T-helper 2 cell treated with Interferon-gamma antibody and Interleukin-4, amounts not matched to agents 5 μg/mL and 100 μg/mL, for 36 hours (primary cell): Measurements from ENCODE around the gene TRIM41.
"Not testable (repeated sequence)": the region's sequence is repeated elsewhere in the genome, so short reads cannot be mapped to it uniquely, and the experiment has no call there.

Experiments
- DNase-seq: peaks from one replicate; pipeline ENCODE4 v3.0.0; 2021; ENCODE audit warnings: low spot score
- H3K27ac Mint-ChIP-seq: one replicate; pipeline ENCODE4 v1.8.0; 2021; ENCODE audit warnings: mild to moderate bottlenecking, mixed read lengths
- H3K27me3 Mint-ChIP-seq: one replicate; pipeline ENCODE4 v1.8.0; 2021; ENCODE audit warnings: low read depth, mixed read lengths
- H3K36me3 Mint-ChIP-seq: one replicate; pipeline ENCODE4 v1.8.0; 2021; ENCODE audit warnings: low read depth, mixed read lengths
- H3K4me1 Mint-ChIP-seq: one replicate; pipeline ENCODE4 v1.8.0; 2021; ENCODE audit warnings: low read depth, mixed read lengths
- H3K4me3 Mint-ChIP-seq: one replicate; pipeline ENCODE4 v1.8.0; 2022; ENCODE audit warnings: mild to moderate bottlenecking, moderate library complexity, mixed read lengths
- H3K9me3 Mint-ChIP-seq: one replicate; pipeline ENCODE4 v1.8.0; 2021; ENCODE audit warnings: mixed read lengths

The TRIM41 gene

DNA sequence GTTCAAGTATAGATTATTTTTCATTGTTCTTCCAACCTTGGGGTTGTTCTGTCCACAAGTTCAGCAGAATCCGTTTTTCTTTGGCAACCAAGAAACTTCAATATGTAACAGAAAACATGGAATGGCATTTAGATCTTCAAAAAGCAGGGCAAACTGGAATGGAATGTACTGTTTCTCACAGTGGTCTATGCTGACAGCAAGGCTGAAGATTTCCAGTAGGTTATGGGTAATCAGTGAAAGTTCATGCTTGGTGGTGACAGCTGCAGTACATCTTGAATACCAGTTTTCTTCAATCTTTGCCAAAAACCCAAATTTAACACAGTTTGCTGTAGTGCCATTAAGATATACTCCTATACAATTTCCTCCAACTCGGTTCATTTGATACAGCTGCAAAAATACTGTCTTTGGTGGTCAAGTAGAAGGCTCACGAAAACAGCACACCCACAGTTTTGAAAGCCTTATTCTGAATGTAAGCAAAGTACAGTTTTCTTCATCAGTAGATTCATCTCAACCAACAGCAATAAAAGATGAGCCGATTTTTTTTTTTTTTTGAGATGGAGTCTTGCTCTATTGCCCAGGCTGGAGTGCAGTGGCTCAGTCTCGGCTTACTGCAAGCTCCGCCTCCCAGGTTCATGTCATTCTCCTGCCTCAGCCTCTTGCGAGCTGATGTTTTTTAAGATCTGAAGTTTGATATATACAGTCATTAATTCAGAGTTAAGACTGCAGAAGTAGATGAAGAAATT, 32.9 kb downstream of the TRIM41 start:
- H3K36me3 Mint-ChIP-seq, result peaks cover 57% of the 10 kb centered on the region
- no peak for DNase-seq
- no peak overlapping the region for H3K4me3 Mint-ChIP-seq
- H3K27me3 Mint-ChIP-seq, result no peaks in the 10 kb centered on the region
- H3K9me3 Mint-ChIP-seq, result no peaks in the 10 kb centered on the region
- H3K4me1 Mint-ChIP-seq, result peaks cover 58% of the 10 kb centered on the region
- H3K27ac Mint-ChIP-seq, result no peak overlapping the region

GRCh38 chr5:181258576-181258975, 35.5 kb downstream of the TRIM41 start:
- Mint-ChIP-seq H3K9me3 (no peaks in the 10 kb centered on the region), H3K36me3 (peaks cover 52% of the 10 kb centered on the region), H3K4me1 (peaks cover 51% of the 10 kb centered on the region), H3K27ac (no peak overlapping the region), H3K4me3 (peak overlapping the region; percentile 98), H3K27me3 (no peaks in the 10 kb centered on the region)
- DNase-seq, result no peak

DNA sequence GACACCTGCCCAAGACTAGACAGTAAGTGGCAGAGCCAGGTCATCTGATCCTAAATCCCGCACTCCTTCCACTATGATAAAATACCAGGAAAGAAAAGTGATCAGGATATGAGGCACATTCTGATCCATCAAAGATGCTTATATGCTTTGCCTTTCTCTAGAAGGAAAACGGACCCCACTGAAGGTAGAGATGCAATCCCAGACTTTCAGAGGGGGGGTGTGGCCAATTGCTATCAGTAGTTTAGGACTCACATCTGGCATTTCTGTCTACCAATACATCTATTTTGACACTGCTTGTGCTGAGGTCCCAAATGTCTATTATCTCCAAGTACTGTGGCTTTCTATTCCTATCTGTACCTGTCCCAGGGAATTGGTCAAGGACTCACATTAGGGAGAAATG, 36.2 kb downstream of the TRIM41 start:
- Mint-ChIP-seq H3K4me1 (peaks cover 49% of the 10 kb centered on the region), H3K36me3 (peaks cover 55% of the 10 kb centered on the region), H3K9me3 (no peaks in the 10 kb centered on the region), H3K27me3 (no peaks in the 10 kb centered on the region), H3K4me3 (peak overlapping the region; percentile 98), H3K27ac (peak overlapping the region; percentile 28)
- DNase-seq, result no peak

- Mint-ChIP-seq H3K4me3 (peak overlapping the region; percentile 98), H3K27ac (peak overlapping the region; percentile 98), H3K9me3 (no peaks in the 10 kb centered on the region), H3K36me3 (peaks cover 50% of the 10 kb centered on the region), H3K4me1 (peaks cover 43% of the 10 kb centered on the region), H3K27me3 (no peaks in the 10 kb centered on the region)
- DNase-seq, result no peak
Observed at GRCh38 chr5:181259974-181260719, 37.1 kb downstream of the TRIM41 start.

DNA sequence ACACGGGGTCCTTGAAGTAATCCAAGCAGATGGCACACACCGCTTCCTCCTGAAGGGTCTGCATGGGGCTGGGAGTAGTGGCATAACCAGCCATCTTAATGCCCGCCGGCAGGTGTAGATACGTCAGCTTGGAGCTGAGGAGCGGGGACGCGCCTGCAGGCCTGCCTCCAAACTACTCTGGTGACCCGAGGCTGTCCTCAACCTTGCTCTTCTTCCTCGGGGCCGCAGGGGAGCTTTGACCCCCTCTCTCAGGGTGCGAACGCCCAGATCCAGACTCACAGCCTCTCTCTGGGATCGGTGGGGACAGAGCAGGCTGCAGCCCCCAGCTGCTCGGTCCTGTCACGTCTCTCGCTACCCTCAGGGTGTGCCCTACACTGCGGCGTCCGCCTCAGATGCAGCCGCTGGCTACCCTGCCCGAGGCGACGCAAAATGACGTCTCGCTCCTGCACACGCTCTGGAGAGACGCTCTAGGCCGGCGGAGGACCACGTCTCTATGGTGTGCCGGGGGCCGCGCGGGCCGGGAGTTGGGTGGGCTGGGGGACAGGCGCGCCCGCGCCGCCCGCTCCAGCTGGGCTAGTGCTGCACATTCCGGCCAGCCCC, 37.7 kb downstream of the TRIM41 start, which contains the start of gene TRIM52:
Gene TRIM52 (minus strand): TSS at position 424 of the 600 bp plus-strand sequence. CDS start 330 bp downstream, at position 94.
- peak within 1 kb of the TSS; percentile 98 for H3K27ac Mint-ChIP-seq
- H3K36me3 Mint-ChIP-seq, result peaks cover 43% of the 10 kb centered on the region
- peaks cover 38% of the 10 kb centered on the region for H3K4me1 Mint-ChIP-seq

DNA sequence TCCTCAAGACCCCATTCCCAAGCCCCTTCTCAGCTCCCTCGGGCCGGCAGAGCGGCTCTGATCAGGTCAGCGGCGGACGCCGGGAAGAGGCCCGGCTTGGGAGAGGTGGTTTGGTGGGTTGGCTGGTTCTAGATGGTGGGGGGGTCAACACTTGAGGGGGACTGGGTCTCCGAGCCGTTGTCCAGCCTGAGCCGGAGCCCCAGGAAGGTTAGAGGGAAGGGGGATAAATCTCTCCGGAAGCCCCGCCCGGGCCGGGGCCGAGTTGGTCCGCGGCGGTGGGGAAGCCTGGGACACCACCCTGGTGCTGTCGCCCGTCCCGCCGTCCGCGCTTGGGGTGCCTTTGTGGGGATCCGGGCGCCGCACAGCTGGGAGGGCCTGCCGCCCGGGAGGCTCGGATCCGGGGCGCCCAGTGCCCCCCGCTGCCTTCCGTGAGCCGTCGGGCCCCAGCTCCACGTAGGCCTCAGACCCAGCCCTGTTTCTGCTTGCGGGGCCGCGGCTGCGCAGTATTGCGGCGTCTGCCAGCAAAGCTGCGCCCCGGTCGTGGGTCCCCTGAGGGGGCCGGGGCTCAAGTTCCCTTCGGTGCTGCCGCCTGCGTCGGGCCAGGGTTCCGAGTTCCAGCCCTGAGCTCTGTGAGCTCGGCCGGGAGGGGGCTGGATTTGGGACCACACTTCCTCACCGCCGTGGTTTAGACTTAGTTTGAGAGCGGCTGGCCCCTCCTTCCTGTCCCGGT, 38.4 kb downstream of the TRIM41 start:
- peak overlapping the region; percentile 98 for H3K4me3 Mint-ChIP-seq
- H3K36me3 Mint-ChIP-seq, result peaks cover 37% of the 10 kb centered on the region
- H3K27me3 Mint-ChIP-seq, result no peaks in the 10 kb centered on the region
- DNase-seq, result peak; percentile 77
- H3K27ac Mint-ChIP-seq, result peak overlapping the region; percentile 98
- H3K9me3 Mint-ChIP-seq, result no peaks in the 10 kb centered on the region
- peaks cover 31% of the 10 kb centered on the region for H3K4me1 Mint-ChIP-seq

More for the DNA sequence above, 37.7 kb downstream of the TRIM41 start, which contains the start of gene TRIM52:
- no peaks in the 10 kb centered on the region for H3K9me3 Mint-ChIP-seq
- peak within 1 kb of the TSS; percentile 98 for H3K4me3 Mint-ChIP-seq
- peak; percentile 91 for DNase-seq
- H3K27me3 Mint-ChIP-seq, result no peaks in the 10 kb centered on the region

DNA sequence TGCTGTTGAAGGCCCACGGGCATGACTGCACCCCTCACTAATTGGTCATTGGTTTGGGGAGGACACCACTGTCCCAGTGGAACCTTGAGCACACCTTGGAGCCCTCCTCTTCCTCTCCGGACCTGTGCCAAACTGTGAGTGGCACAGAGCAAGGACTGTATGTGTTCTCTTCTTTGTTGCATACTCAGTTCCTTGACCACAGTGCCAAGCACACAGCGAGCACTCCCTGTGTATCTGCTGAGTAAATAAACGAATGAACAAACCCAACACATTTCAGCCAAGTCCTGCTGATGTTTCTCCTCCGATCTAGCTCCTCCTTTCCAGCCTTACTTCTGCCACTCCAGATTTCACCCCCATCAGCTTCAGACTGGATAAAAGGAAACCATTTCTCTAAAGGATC, 40.6 kb downstream of the TRIM41 start:
- DNase-seq, result no peak
- Mint-ChIP-seq H3K4me3 (no peak overlapping the region), H3K27me3 (no peaks in the 10 kb centered on the region), H3K9me3 (no peaks in the 10 kb centered on the region), H3K36me3 (peaks cover 25% of the 10 kb centered on the region), H3K27ac (no peak overlapping the region), H3K4me1 (peaks cover 19% of the 10 kb centered on the region)

DNA sequence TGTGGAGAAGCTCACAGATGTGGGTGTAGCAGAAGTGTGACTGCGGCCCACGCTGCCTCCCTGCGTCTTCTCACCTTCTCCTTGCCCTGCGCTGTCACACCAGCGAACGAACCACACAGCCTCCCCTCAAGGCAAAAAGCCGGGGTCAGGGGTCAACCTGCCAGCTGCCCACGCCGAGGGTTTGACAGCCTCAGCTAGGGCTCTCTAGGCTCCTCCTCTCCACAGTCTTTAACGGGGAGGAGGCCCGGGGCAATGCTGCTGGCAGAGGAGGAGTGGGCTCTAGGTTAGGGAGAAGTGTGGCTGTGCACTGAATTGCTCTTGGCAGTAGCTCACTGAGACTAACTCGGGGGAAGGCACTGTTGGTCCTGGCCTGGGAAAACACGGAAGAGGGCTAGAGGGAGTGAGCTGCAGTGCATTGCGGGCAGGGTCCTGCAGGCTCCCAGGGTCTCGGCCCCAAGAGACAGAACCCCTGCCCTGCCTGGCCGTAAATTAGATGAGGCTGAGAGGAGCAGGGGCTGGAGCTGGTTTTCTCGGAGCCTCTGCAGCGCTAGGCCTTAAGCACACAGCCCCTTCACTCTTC, 42.1 kb downstream of the TRIM41 start:
- Mint-ChIP-seq H3K36me3 (peaks cover 17% of the 10 kb centered on the region), H3K4me3 (no peak overlapping the region), H3K9me3 (no peaks in the 10 kb centered on the region), H3K27me3 (no peaks in the 10 kb centered on the region), H3K27ac (no peak overlapping the region), H3K4me1 (peaks cover 4% of the 10 kb centered on the region)
- no peak for DNase-seq

DNA sequence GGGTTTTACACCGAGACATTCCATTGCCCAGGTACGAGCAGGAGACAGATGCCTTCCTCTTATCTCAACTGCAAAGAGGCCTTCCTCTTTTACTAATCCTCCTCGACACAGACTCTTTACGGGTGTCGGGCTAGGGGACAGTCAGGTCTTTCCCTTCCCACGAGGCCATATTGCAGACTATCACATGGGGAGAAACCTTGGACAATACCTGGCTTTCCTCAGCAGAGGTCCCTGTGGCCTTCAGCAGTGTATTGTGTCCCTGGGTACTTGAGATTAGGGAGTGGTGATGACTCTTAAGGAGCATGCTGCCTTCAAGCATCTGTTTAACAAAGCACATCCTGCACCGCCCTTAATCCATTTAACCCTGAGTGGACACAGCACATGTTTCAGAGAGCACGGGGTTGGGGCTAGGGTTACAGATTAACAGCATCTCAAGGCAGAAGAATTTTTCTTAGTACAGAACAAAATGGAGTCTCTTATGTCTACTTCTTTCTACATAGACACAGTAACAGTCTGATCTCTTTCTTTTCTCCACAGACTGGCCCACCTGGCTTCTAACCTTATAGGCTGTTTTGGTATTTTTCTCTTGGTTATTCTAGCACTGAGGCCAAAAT, 44.3 kb downstream of the TRIM41 start:
- peaks cover 10% of the 10 kb centered on the region for H3K36me3 Mint-ChIP-seq
- H3K4me3 Mint-ChIP-seq, DNase-seq, H3K27me3 Mint-ChIP-seq, H3K4me1 Mint-ChIP-seq, H3K9me3 Mint-ChIP-seq, H3K27ac Mint-ChIP-seq: not testable (repeated sequence)

GRCh38 chr5:181267907-181268306, 44.8 kb downstream of the TRIM41 start:
- H3K27me3 Mint-ChIP-seq, H3K4me1 Mint-ChIP-seq, H3K27ac Mint-ChIP-seq, H3K4me3 Mint-ChIP-seq, H3K9me3 Mint-ChIP-seq, DNase-seq: not testable (repeated sequence)
- H3K36me3 Mint-ChIP-seq, result peaks cover 10% of the 10 kb centered on the region

DNA sequence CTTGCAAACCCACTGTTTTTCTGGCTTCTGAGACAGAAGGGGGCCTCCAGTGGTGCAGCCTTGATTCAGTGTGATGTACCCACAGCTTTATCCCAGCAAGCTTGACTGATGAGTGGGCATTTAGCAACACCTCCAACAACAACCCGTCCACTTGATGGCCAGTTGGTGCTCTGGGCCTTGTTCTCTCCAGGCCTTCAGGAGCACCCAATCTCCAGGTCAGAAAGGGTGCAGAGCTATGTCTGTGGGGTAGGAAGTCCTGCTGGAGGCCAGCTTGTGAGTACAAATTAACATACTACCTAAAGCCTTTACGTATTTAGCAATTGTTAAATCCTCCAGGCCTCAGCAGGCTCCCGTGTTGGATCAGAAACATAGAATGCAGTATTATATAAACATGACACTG, 48.0 kb downstream of the TRIM41 start:
- peak; percentile 1 for DNase-seq
- H3K4me1 Mint-ChIP-seq, result no peaks in the 10 kb centered on the region
- H3K9me3 Mint-ChIP-seq, result no peaks in the 10 kb centered on the region
- H3K4me3 Mint-ChIP-seq, result no peak overlapping the region
- no peaks in the 10 kb centered on the region for H3K27me3 Mint-ChIP-seq
- no peak overlapping the region for H3K27ac Mint-ChIP-seq
- no peaks in the 10 kb centered on the region for H3K36me3 Mint-ChIP-seq

- H3K9me3 Mint-ChIP-seq, H3K4me1 Mint-ChIP-seq, DNase-seq, H3K27ac Mint-ChIP-seq, H3K27me3 Mint-ChIP-seq, H3K4me3 Mint-ChIP-seq, H3K36me3 Mint-ChIP-seq: not testable (repeated sequence)
Observed at GRCh38 chr5:181273433-181273744, 50.3 kb downstream of the TRIM41 start.

GRCh38 chr5:181280251-181280762, 57.2 kb downstream of the TRIM41 start:
- H3K4me1 Mint-ChIP-seq, result no peaks in the 10 kb centered on the region
- H3K9me3 Mint-ChIP-seq, result no peaks in the 10 kb centered on the region
- H3K27me3 Mint-ChIP-seq, result peaks cover 3% of the 10 kb centered on the region
- H3K27ac Mint-ChIP-seq, result no peak overlapping the region
- H3K4me3 Mint-ChIP-seq, result no peak overlapping the region
- DNase-seq, result no peak
- H3K36me3 Mint-ChIP-seq, result no peaks in the 10 kb centered on the region
